SK-N-SH treated with all-trans-retinoic acid at 6 μM for 48 hours (cell line): Measurements from ENCODE around the gene SLC1A4.

Experiments used
- ATAC-seq: fragments of 200-7000 bp; cut with Tn5 transposase; 3 replicates; pipeline ENCODE4 v1.9.1; 2020; ENCODE audit warnings: mild to moderate bottlenecking, moderate library complexity
- ARNTL ChIP-seq: fragments of 450-650 bp; formaldehyde crosslinking; IDR thresholded peaks from 2 replicates; pipeline ENCODE4 v1.5.0; 2020; ENCODE audit warnings: low read depth, mild to moderate bottlenecking, moderate library complexity, borderline replicate concordance
- CSDC2 ChIP-seq: fragments of 250-450 bp; sonication (Bioruptor Pico); IDR thresholded peaks from 2 replicates; pipeline ENCODE4 v1.5.0; 2020; ENCODE audit warnings: mild to moderate bottlenecking, moderate library complexity
- ISL1 ChIP-seq: fragments of 250-450 bp; sonication (Bioruptor Pico); IDR thresholded peaks from 2 replicates; pipeline ENCODE4 v2.1.2; 2022; ENCODE audit warnings: mild to moderate bottlenecking, moderate library complexity
- SNAI2 ChIP-seq: fragments of 250-450 bp; sonication (Bioruptor Pico); IDR thresholded peaks from 2 replicates; pipeline ENCODE4 v1.5.0; 2020; ENCODE audit warnings: mild to moderate bottlenecking, moderate library complexity
- TSHZ2 ChIP-seq: fragments of 250-450 bp; sonication (Bioruptor Pico); IDR thresholded peaks from 2 replicates; pipeline ENCODE4 v1.5.0; 2020; ENCODE audit warnings: mild to moderate bottlenecking, moderate library complexity
- ZC3H10 ChIP-seq: fragments of 250-450 bp; sonication (Bioruptor Pico); IDR thresholded peaks from 2 replicates; pipeline ENCODE4 v1.5.1; 2021; ENCODE audit warnings: mild to moderate bottlenecking, moderate library complexity
- ZFP3 ChIP-seq: fragments of 250-450 bp; sonication (Bioruptor Pico); IDR thresholded peaks from 2 replicates; pipeline ENCODE4 v1.5.0; 2020; ENCODE audit warnings: mild to moderate bottlenecking, moderate library complexity
- ZNF70 ChIP-seq: fragments of 450-650 bp; formaldehyde crosslinking; IDR thresholded peaks from 2 replicates; pipeline ENCODE4 v1.5.0; 2020; ENCODE audit warnings: mild to moderate bottlenecking, moderate library complexity
- ZNF8 ChIP-seq: fragments of 450-650 bp; formaldehyde crosslinking; IDR thresholded peaks from 2 replicates; pipeline ENCODE4 v1.5.0; 2020; ENCODE audit warnings: mild to moderate bottlenecking, moderate library complexity
- TF ChIP-seq, protein P1 (sequence below): fragments of 250-450 bp; sonication (Bioruptor Pico); IDR thresholded peaks from 2 replicates; pipeline ENCODE4 v1.8.0; 2021; ENCODE audit warnings: low read depth, mild to moderate bottlenecking, moderate library complexity, borderline replicate concordance

The SLC1A4 gene

GRCh38 chr2:65071499-65072180 is 82.4 kb downstream of the SLC1A4 start (continued):
- TF ChIP-seq TSHZ2 (CRISPR knock-in tag) (no peak), ZNF70 (no peak), ZFP3 (CRISPR knock-in tag) (no peak)
- TF ChIP-seq, protein P1, sequence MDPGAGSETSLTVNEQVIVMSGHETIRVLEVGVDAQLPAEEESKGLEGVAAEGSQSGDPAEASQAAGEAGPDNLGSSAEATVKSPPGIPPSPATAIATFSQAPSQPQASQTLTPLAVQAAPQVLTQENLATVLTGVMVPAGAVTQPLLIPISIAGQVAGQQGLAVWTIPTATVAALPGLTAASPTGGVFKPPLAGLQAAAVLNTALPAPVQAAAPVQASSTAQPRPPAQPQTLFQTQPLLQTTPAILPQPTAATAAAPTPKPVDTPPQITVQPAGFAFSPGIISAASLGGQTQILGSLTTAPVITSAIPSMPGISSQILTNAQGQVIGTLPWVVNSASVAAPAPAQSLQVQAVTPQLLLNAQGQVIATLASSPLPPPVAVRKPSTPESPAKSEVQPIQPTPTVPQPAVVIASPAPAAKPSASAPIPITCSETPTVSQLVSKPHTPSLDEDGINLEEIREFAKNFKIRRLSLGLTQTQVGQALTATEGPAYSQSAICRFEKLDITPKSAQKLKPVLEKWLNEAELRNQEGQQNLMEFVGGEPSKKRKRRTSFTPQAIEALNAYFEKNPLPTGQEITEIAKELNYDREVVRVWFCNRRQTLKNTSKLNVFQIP (CRISPR knock-in tag): no peak

DNA sequence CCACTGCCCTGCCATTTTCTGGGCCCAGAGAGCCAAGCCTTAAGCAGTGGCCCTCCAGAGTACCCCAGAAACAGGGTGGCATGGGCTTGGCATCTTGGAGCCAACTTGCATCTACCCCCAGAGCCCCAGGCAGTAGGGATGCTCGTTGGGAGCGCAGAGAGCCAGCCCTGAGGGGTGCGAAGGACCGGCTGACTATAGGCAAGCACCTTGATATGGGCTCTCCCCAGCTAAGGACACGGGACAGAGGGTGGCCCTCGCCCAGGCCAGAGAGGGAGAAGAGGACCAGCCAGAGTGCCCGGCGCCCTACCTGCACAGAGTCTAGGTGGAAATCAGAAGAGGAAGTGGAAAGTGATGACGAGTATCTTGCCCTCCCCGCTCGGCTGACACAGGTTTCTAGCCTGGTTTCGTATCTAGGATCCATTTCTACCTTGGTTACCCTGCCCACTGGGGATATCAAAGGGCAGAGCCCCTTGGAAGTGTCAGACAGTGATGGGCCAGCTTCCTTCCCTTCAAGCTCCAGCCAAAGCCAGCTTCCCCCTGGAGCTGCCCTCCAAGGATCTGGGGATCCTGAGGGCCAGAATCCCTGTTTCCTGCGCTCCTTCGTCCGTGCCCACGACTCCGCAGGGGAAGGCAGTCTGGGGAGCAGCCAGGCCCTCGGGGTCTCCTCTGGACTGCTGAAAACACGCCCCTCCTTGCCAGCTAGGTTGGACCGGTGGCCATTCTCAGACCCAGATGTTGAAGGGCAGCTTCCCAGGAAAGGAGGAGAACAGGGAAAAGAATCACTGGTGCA is 83.2 kb downstream of the SLC1A4 start:
- no peak for TF ChIP-seq ZC3H10
- TF ChIP-seq ISL1 (CRISPR knock-in tag): no peak
- no peak for TF ChIP-seq CSDC2 (CRISPR knock-in tag)
- TF ChIP-seq ZNF8: no peak
- no peak for TF ChIP-seq ZFP3 (CRISPR knock-in tag)
- no peak for TF ChIP-seq SNAI2 (CRISPR knock-in tag)
- no peak for TF ChIP-seq ARNTL (CRISPR knock-in tag)
- ATAC-seq: no peak
